HepG2 (cell line): Measurements from ENCODE around the gene PNKD. TPM values are rescaled to one million over a fixed set of nuclear protein-coding genes. Genes with fewer than 3 reads are reported as not detected.
A peak's percentile ranks its signal among the peaks of the same experiment; 100 is the strongest.

Source experiments
- ATAC-seq: fragments of 200-7000 bp; cut with Tn5 transposase; 3 replicates; pipeline ENCODE4 v1.9.1; 2020; ENCODE audit warnings: mild to moderate bottlenecking, moderate library complexity
- BruUV-seq: library from RNA; stranded (reverse); fragments of 400-500 nt; replicated peaks from 2 replicates; lab custom pipeline; 2021; lab: Mats Ljungman, UMichigan
- CTCF ChIA-PET: fragments of 300-600 bp; formaldehyde crosslinking; extraction: SDS; loops from one replicate; lab custom pipeline; 2021; ENCODE audit warnings: low total read pairs, inconsistent platforms, low intra/inter-chr PET ratio; lab: Yijun Ruan, JAX
- POLR2A ChIA-PET: fragments of 350-600 bp; sonication (Branson Sonifier 250); formaldehyde crosslinking; loops from one replicate; lab custom pipeline; 2020; ENCODE audit warnings: antibody characterized with exemption, inconsistent platforms; lab: Yijun Ruan, JAX
- DNase-seq: peaks from one replicate; pipeline ENCODE4 v3.0.0-alpha.2; 2015; ENCODE audit warnings: low spot score
- FAIRE-seq: peaks from 3 replicates; lab custom pipeline; 2011; peaks lifted over from hg19 to GRCh38; lab: Jason Lieb, UNC
- H2AFZ ChIP-seq: one replicate; pipeline ENCODE4 v1.6.1; 2011; ENCODE audit warnings: low read length, inconsistent platforms
- H3K27ac ChIP-seq: fragments of 300-600 bp; 3 replicates; pipeline ENCODE4 v1.8.0; 2011; ENCODE audit warnings: mixed run types, mild to moderate bottlenecking, mixed read lengths, low read length, inconsistent platforms; ENCODE audit not compliant: insufficient read depth; ENCODE audit errors: extremely low read length
- H3K27me3 ChIP-seq, 2 experiments: fragments of 200-600 bp in 1 of 2; 2 replicates in 1 of 2; 3 replicates in 1 of 2; pipeline versions ENCODE4 v1.6.0 to v1.8.0; 2011; ENCODE audit warnings: low read length in 2 of 2, mild to moderate bottlenecking in 2 of 2, moderate library complexity in 2 of 2, inconsistent platforms in 1 of 2; ENCODE audit not compliant: insufficient read depth in 2 of 2, control insufficient read depth in 1 of 2
- H3K36me3 ChIP-seq, 2 experiments: fragments of 200-600 bp in 1 of 2; replicated peaks in 1 of 2; 2 replicates in 1 of 2; 3 replicates in 1 of 2; pipeline versions ENCODE4 v1.5.1 to v1.8.0; 2011; ENCODE audit warnings: low read length in 2 of 2, inconsistent platforms in 1 of 2; ENCODE audit not compliant: insufficient read depth in 2 of 2, control insufficient read depth in 1 of 2
- H3K4me1 ChIP-seq: 2 replicates; pipeline ENCODE4 v1.5.1; 2012; ENCODE audit warnings: low read length, inconsistent platforms; ENCODE audit not compliant: insufficient read depth
- H3K4me2 ChIP-seq: 2 replicates; pipeline ENCODE4 v1.6.0; 2011; ENCODE audit warnings: low read depth, low read length, inconsistent platforms
- H3K4me3 ChIP-seq, 3 experiments: fragments of 200-600 bp in 1 of 3; sonication (generic), shearing (Covaris generic) in 1 of 3; replicated peaks in 1 of 3; 2 replicates each; pipeline ENCODE4 v1.5.1; 2011 to 2016; ENCODE audit warnings: low read length in 3 of 3, inconsistent platforms in 2 of 3, low read depth in 2 of 3, mild to moderate bottlenecking in 2 of 3, control low read depth in 1 of 3, mixed read lengths in 1 of 3; ENCODE audit not compliant: insufficient read depth in 1 of 3
- H3K79me2 ChIP-seq: one replicate; pipeline ENCODE4 v1.6.1; 2011; ENCODE audit warnings: low read length, inconsistent platforms; ENCODE audit not compliant: insufficient read depth
- H3K9ac ChIP-seq: 2 replicates; pipeline ENCODE4 v1.6.0; 2011; ENCODE audit warnings: mild to moderate bottlenecking, low read depth, low read length, inconsistent platforms; ENCODE audit not compliant: insufficient read depth
- H3K9me3 ChIP-seq: 2 replicates; pipeline ENCODE4 v1.5.1; 2012; ENCODE audit warnings: mild to moderate bottlenecking, low read length
- H4K20me1 ChIP-seq: 2 replicates; pipeline ENCODE4 v1.6.0; 2011; ENCODE audit warnings: inconsistent platforms, mild to moderate bottlenecking, low read length, moderate library complexity; ENCODE audit not compliant: insufficient read depth
- ATF7-NPFF ChIP-seq: sonication (generic); formaldehyde crosslinking; IDR thresholded peaks from 2 replicates; pipeline ENCODE4 v1.8.1; 2023; ENCODE audit warnings: mild to moderate bottlenecking, low read depth, missing genetic modification reagents, moderate library complexity
- CTCF ChIP-seq: sonication (generic); formaldehyde crosslinking; IDR thresholded peaks from 2 replicates; pipeline ENCODE4 v1.5.0; 2020; ENCODE audit warnings: mild to moderate bottlenecking, missing genetic modification reagents, moderate library complexity
- GPN1 ChIP-seq: sonication (generic); formaldehyde crosslinking; IDR thresholded peaks from 2 replicates; pipeline ENCODE4 v1.5.1; 2020; ENCODE audit warnings: missing genetic modification reagents, borderline replicate concordance
- JARID2 ChIP-seq: sonication (generic); formaldehyde crosslinking; IDR thresholded peaks from 2 replicates; pipeline ENCODE4 v1.8.1; 2023; ENCODE audit warnings: missing genetic modification reagents, inconsistent platforms; ENCODE audit not compliant: insufficient replicate concordance
- MIER3 ChIP-seq: IDR thresholded peaks from 2 replicates; pipeline ENCODE4 v1.6.1; 2016; ENCODE audit warnings: missing compliant biosample characterization, borderline replicate concordance
- SMC3 ChIP-seq: IDR thresholded peaks from 2 replicates; pipeline ENCODE4 v1.6.1; 2011; ENCODE audit warnings: low read length, improper control_type of control experiment
- SSRP1 ChIP-seq: IDR thresholded peaks from 2 replicates; pipeline ENCODE4 v1.6.1; 2016; ENCODE audit warnings: control low read depth
- STAG1 ChIP-seq: sonication (generic); formaldehyde crosslinking; IDR thresholded peaks from 2 replicates; pipeline ENCODE4 v1.4.0; 2020; ENCODE audit warnings: missing genetic modification reagents
- ZBTB33 ChIP-seq: sonication (generic); formaldehyde crosslinking; IDR thresholded peaks from 2 replicates; pipeline ENCODE4 v1.4.0; 2020; ENCODE audit warnings: missing genetic modification reagents
- ZFP37 ChIP-seq: sonication (generic); formaldehyde crosslinking; IDR thresholded peaks from 2 replicates; pipeline ENCODE4 v1.4.0; 2020; ENCODE audit warnings: missing genetic modification reagents, borderline replicate concordance
- ZNF530 ChIP-seq: sonication (generic); formaldehyde crosslinking; IDR thresholded peaks from 2 replicates; pipeline ENCODE4 v1.5.0; 2020; ENCODE audit warnings: low read depth, mild to moderate bottlenecking, missing genetic modification reagents
- WGBS: methylation state at CpG from one replicate; pipeline ENCODE4 v1.1.6; 2017; ENCODE audit warnings: low lambda C conversion rate; 5-methylcytosine and 5-hydroxymethylcytosine counted together
- in situ Hi-C: cut with HindIII; loops from 2 replicates; pipeline ENCODE4 v1.10.0; 2017; ENCODE audit warnings: low pct_unique_long_range_greater_than_20kb; ENCODE audit not compliant: extremely low pct_ligation_motif_present
- intact Hi-C: fragments of 100-400 bp; cut with micrococcal nuclease; formaldehyde crosslinking; loops from one replicate; pipeline ENCODE4 v1.10.0; 2022; ENCODE audit not compliant: unreplicated experiment
- polyA plus RNA-seq, 8 experiments: library from polyadenylated mRNA; depleted of rRNA in 3 of 8; stranded (reverse) in 7 of 8; unstranded in 1 of 8; fragments of >200 nt; fragmentation: Illumina TruSeq in 4 of 8; extraction: Trizol in 4 of 8; gene quantifications; 2 replicates each; pipeline versions ENCODE4 v1.2.1 to v1.2.3, GENCODE V29; 2011 to 2016; ENCODE audit warnings: low read depth in 4 of 8, missing spikeins in 1 of 8, mixed read lengths in 1 of 8; ENCODE audit not compliant: insufficient read depth in 1 of 8
- total RNA-seq, 5 experiments: library from RNA; depleted of rRNA; stranded (reverse); fragments of >200 nt; fragmentation: Illumina TruSeq; extraction: Trizol; gene quantifications; 2 replicates each; pipeline ENCODE4 v1.2.3, GENCODE V29; 2016; ENCODE audit warnings: low read depth in 1 of 5
- TF ChIP-seq, protein P1 (sequence below): sonication (generic); formaldehyde crosslinking; IDR thresholded peaks from 2 replicates; pipeline ENCODE4 v1.4.0; 2020; ENCODE audit warnings: missing genetic modification reagents, mild to moderate bottlenecking, borderline replicate concordance
- TF ChIP-seq, protein P2 (sequence below): sonication (generic); formaldehyde crosslinking; IDR thresholded peaks from 2 replicates; pipeline ENCODE4 v1.4.0; 2020; ENCODE audit warnings: missing genetic modification reagents

PNKD gene
- total and polyA plus RNA-seq, 2 of the 13 experiments (the other 11 are each of a cell fraction or from before 2014, with no cell fraction given): 55.9 to 80.4 TPM

DNA sequence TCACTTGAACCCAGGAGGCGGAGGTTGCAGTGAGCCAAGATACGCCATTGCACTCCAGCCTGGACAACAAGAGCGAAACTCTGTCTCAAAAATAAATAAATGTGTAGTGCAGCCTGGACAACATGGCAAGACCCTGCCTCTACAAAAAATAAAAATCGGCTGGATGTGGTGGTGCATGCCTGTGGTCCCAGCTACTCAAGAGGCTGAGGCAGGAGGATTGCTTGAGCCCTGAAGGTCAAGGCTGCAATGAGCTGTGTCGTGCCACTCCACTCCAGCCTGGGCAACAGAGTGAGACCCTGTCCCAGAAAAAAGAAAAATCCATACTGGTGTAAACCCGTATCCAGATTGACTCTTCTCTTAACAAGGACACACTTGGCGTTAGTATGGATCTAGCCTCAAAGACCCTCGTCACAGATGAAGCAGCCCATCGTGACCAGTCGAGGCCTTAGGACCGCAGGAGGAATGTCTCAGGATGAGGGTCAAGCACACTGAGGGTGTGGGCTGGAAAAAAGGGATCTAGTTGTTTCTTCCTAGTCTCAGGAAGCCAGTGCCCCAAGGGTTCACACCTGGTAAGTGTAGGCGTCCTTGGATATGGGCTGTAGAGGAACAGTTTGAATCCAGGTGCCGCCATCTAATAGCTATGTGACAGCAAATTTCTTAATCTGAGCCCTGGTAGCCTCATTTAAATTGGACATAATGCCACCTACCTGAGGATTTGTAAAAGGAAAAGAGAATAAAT lies 13.5 kb upstream of the PNKD start (continued):
- TF ChIP-seq, protein P1, sequence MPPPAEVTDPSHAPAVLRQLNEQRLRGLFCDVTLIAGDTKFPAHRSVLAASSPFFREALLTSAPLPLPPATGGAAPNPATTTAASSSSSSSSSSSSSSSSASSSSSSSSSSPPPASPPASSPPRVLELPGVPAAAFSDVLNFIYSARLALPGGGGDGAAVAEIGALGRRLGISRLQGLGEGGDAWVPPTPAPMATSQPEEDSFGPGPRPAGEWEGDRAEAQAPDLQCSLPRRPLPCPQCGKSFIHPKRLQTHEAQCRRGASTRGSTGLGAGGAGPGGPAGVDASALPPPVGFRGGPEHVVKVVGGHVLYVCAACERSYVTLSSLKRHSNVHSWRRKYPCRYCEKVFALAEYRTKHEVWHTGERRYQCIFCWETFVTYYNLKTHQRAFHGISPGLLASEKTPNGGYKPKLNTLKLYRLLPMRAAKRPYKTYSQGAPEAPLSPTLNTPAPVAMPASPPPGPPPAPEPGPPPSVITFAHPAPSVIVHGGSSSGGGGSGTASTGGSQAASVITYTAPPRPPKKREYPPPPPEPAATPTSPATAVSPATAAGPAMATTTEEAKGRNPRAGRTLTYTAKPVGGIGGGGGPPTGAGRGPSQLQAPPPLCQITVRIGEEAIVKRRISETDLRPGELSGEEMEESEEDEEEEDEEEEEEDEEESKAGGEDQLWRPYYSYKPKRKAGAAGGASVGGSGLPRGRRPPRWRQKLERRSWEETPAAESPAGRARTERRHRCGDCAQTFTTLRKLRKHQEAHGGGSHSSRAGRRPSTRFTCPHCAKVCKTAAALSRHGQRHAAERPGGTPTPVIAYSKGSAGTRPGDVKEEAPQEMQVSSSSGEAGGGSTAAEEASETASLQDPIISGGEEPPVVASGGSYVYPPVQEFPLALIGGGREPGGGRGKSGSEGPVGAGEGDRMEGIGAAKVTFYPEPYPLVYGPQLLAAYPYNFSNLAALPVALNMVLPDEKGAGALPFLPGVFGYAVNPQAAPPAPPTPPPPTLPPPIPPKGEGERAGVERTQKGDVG (CRISPR knock-in tag): no peak
- no peak for TF ChIP-seq ZFP37 (CRISPR knock-in tag)
- TF ChIP-seq MIER3 (CRISPR knock-in tag): no peak

DNA sequence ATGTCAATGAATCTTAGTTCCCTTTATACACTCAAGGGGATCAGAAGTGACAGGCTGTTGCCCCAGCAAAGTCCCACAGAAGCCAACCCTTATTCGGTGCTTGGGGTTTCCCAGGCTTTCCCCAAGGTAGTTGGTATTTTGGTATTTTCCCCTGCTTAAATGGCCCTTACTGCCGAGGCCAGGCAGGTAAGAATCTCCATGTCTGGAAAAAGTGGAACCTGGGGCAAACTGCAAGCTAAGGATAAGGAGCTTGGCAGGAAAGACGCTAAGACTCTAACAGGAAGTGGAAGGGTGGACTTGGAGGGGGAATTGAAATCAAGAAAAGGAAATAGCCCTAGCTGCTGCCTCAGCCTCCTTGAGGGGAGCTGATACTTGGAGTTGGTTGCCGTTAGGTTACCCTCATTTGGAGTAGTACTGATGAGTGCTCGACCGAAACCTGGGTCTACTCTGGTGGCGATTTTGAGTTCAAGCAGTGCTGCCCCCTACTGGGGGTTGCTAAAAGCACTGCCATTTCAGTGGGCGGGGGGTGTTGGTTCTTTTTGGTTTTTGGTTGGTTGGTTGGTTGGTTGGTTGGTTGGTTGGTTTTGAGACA lies 12.8 kb upstream of the PNKD start:
- no peak overlapping the region for H3K9ac ChIP-seq
- CTCF ChIA-PET: interaction anchor here (1.8 kb wide), 1 partner anchor 71 kb away, joined by 9 read pairs; no protein-coding TSS in a partner anchor
- in situ Hi-C loops (no loop called here), intact Hi-C loops (loop anchor here (5.0 kb wide), 1 partner anchor 70 kb away; no protein-coding TSS in a partner anchor)
- TSS peak; percentile 34 for BruUV-seq
- POLR2A ChIA-PET: interaction anchor here (6.6 kb wide), 1 partner anchor 13 kb away, joined by 27 read pairs; the partner anchor contains the start of genes AAMP and PNKD
- H3K4me2 ChIP-seq: no peak overlapping the region
- FAIRE-seq (peak; percentile 69), ATAC-seq (peak; percentile 14; the same call in 2 of the 3 replicates), DNase-seq (no peak)
- no peak overlapping the region for H3K4me3 ChIP-seq
- H3K27me3 ChIP-seq: no peaks in the 10 kb centered on the region
- H3K36me3 ChIP-seq: peaks cover 11 to 35% of the 10 kb centered on the region in 2 experiments
- WGBS: 86% methylated on average over 8 of the region's 8 CpGs
- H3K4me1 ChIP-seq: peaks cover 29% of the 10 kb centered on the region
- H4K20me1 ChIP-seq: no peaks in the 10 kb centered on the region
- no peaks in the 10 kb centered on the region for H3K79me2 ChIP-seq
- H2AFZ ChIP-seq: no peak overlapping the region
- no peak overlapping the region for H3K27ac ChIP-seq
- H3K9me3 ChIP-seq: no peaks in the 10 kb centered on the region
- TF ChIP-seq GPN1 (CRISPR knock-in tag) (no peak), STAG1 (peak; percentile 34), ZBTB33 (CRISPR knock-in tag) (0 out of 2 replicates have a peak, but pooled peaks have one; percentile 26), ATF7-NPFF (CRISPR knock-in tag) (0 out of 2 replicates have a peak, but pooled peaks have one; percentile 25), SSRP1 (0 out of 2 replicates have a peak, but pooled peaks have one; percentile 31), SMC3 (peak; percentile 29; the same call in 1 of the 2 replicates), JARID2 (no peak), CTCF (CRISPR knock-in tag) (peak; percentile 57), ZNF530 (no peak)
- TF ChIP-seq, protein P2, sequence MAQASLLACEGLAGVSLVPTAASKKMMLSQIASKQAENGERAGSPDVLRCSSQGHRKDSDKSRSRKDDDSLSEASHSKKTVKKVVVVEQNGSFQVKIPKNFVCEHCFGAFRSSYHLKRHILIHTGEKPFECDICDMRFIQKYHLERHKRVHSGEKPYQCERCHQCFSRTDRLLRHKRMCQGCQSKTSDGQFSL (CRISPR knock-in tag): peak; percentile 69; the same call in 1 of the 2 replicates
